H1 (cell line): ENCODE data around the gene FGF18. TPM values are rescaled to one million over a fixed set of nuclear protein-coding genes. Genes with fewer than 3 reads are reported as not detected.

Experiments
- CTCF ChIA-PET: fragments of 300-600 bp; sonication (Branson Sonifier 250); formaldehyde crosslinking; loops from one replicate; lab custom pipeline; 2021; ENCODE audit not compliant: partially characterized antibody; lab: Charles Lee
- POLR2A ChIA-PET: fragments of 300-600 bp; sonication (Branson Sonifier 250); formaldehyde crosslinking; loops from one replicate; lab custom pipeline; 2021; ENCODE audit warnings: inconsistent platforms; ENCODE audit not compliant: partially characterized antibody; lab: Charles Lee
- DNase-seq, 2 experiments: peaks; one replicate each; pipeline versions ENCODE4 v3.0.0 to v3.0.0-alpha.2; 2010 to 2022; ENCODE audit warnings: low spot score in 2 of 2, low read depth in 1 of 2, mixed read lengths in 1 of 2
- FAIRE-seq: peaks from 2 replicates; lab custom pipeline; 2011; peaks lifted over from hg19 to GRCh38; lab: Jason Lieb, UNC
- H2AFZ ChIP-seq: 2 replicates; pipeline ENCODE4 v1.8.1; 2012; ENCODE audit warnings: low read length, inconsistent platforms
- H2AK5ac ChIP-seq: 2 replicates; pipeline ENCODE4 v1.6.1; 2013; ENCODE audit warnings: low read depth, low read length
- H2BK120ac ChIP-seq: replicated peaks from 2 replicates; pipeline ENCODE3; 2013; ENCODE audit warnings: low read depth, low read length, inconsistent platforms
- H2BK12ac ChIP-seq: 2 replicates; pipeline ENCODE4 v1.6.1; 2013; ENCODE audit warnings: low read depth, low read length
- H2BK15ac ChIP-seq: 2 replicates; pipeline ENCODE4 v1.6.1; 2013; ENCODE audit warnings: low read length
- H2BK20ac ChIP-seq: 2 replicates; pipeline ENCODE4 v1.6.1; 2013; ENCODE audit warnings: low read length
- H2BK5ac ChIP-seq: 2 replicates; pipeline ENCODE4 v1.6.1; 2013; ENCODE audit warnings: low read depth, low read length
- H3K14ac ChIP-seq: 2 replicates; pipeline ENCODE4 v1.6.1; 2013; ENCODE audit warnings: inconsistent platforms; ENCODE audit not compliant: insufficient read length
- H3K18ac ChIP-seq: 2 replicates; pipeline ENCODE4 v1.6.1; 2013; ENCODE audit warnings: low read length; ENCODE audit errors: extremely low read depth
- H3K23ac ChIP-seq: 2 replicates; pipeline ENCODE4 v1.6.1; 2013; ENCODE audit warnings: inconsistent platforms; ENCODE audit not compliant: insufficient read length
- H3K23me2 ChIP-seq: 2 replicates; pipeline ENCODE4 v1.6.1; 2013; ENCODE audit warnings: low read depth, low read length
- H3K27ac ChIP-seq: 2 replicates; pipeline ENCODE4 v1.6.1; 2011; ENCODE audit warnings: low read depth, low read length, inconsistent platforms
- H3K27me3 ChIP-seq, 4 experiments: replicated peaks in 1 of 4; 1 replicate in 1 of 4; 2 replicates in 3 of 4; pipeline versions ENCODE4 v1.6.1 to v1.8.1; 2011 to 2013; ENCODE audit warnings: low read length in 3 of 4, mild to moderate bottlenecking in 3 of 4, inconsistent platforms in 2 of 4, mixed read lengths in 2 of 4, moderate library complexity in 1 of 4; ENCODE audit not compliant: control insufficient read depth in 3 of 4, insufficient read depth in 3 of 4; ENCODE audit errors: extremely low read depth in 1 of 4
- H3K36me3 ChIP-seq, 4 experiments: 2 replicates each; pipeline versions ENCODE4 v1.6.1 to v1.8.1; 2011 to 2013; ENCODE audit warnings: mild to moderate bottlenecking in 4 of 4, low read length in 3 of 4, moderate library complexity in 2 of 4, control low read depth in 1 of 4, inconsistent platforms in 1 of 4; ENCODE audit not compliant: insufficient read depth in 4 of 4, control insufficient read depth in 2 of 4
- H3K4ac ChIP-seq: replicated peaks from 2 replicates; pipeline ENCODE3; 2013; ENCODE audit warnings: low read length, low read depth, mixed read lengths, inconsistent platforms; ENCODE audit not compliant: insufficient read length
- H3K4me1 ChIP-seq, 4 experiments: replicated peaks in 1 of 4; 1 replicate in 1 of 4; 2 replicates in 3 of 4; pipeline versions ENCODE4 v1.6.1 to v1.8.1; 2011 to 2013; ENCODE audit warnings: low read length in 3 of 4, inconsistent platforms in 2 of 4, mixed read lengths in 1 of 4; ENCODE audit not compliant: insufficient read depth in 4 of 4, control insufficient read depth in 3 of 4
- H3K4me2 ChIP-seq, 2 experiments: 2 replicates each; pipeline versions ENCODE4 v1.6.1 to v1.8.1; 2011 to 2013; ENCODE audit warnings: low read depth in 2 of 2, low read length in 2 of 2, control low read depth in 1 of 2, inconsistent platforms in 1 of 2, mild to moderate bottlenecking in 1 of 2; ENCODE audit not compliant: insufficient read depth in 1 of 2
- H3K4me3 ChIP-seq, 4 experiments: fragments of 200-600, 300-600 bp in 1 of 4; sonication (generic), shearing (Covaris generic), sonication (Bioruptor Twin) in 1 of 4; 2 replicates each; pipeline versions ENCODE4 v1.5.1 to v1.8.1; 2011 to 2016; ENCODE audit warnings: low read length in 4 of 4, low read depth in 3 of 4, control low read depth in 2 of 4, inconsistent platforms in 2 of 4, mild to moderate bottlenecking in 2 of 4, mixed read lengths in 1 of 4, moderate library complexity in 1 of 4; ENCODE audit not compliant: insufficient read depth in 2 of 4; ENCODE audit errors: extremely low read depth in 1 of 4
- H3K56ac ChIP-seq: replicated peaks from 2 replicates; pipeline ENCODE3; 2013; ENCODE audit warnings: low read depth, mild to moderate bottlenecking, mixed read lengths, low read length, inconsistent platforms; ENCODE audit not compliant: insufficient read length
- H3K79me1 ChIP-seq: 2 replicates; pipeline ENCODE4 v1.6.1; 2013; ENCODE audit warnings: low read depth, low read length, control low read depth
- H3K79me2 ChIP-seq, 2 experiments: 2 replicates each; pipeline versions ENCODE4 v1.6.1 to v1.8.1; 2012 to 2013; ENCODE audit warnings: low read length in 2 of 2, mild to moderate bottlenecking in 2 of 2, inconsistent platforms in 1 of 2; ENCODE audit not compliant: insufficient read depth in 2 of 2, control insufficient read depth in 1 of 2
- H3K9ac ChIP-seq, 4 experiments: replicated peaks in 1 of 4; 1 replicate in 1 of 4; 2 replicates in 3 of 4; pipeline versions ENCODE4 v1.6.1 to v1.8.1; 2011 to 2013; ENCODE audit warnings: low read depth in 3 of 4, low read length in 3 of 4, control low read depth in 2 of 4, mild to moderate bottlenecking in 2 of 4, moderate library complexity in 2 of 4, inconsistent platforms in 1 of 4; ENCODE audit errors: extremely low read depth in 1 of 4
- H3K9me3 ChIP-seq, 2 experiments: 2 replicates each; pipeline versions ENCODE4 v1.6.1 to v1.8.1; 2012 to 2013; ENCODE audit warnings: mild to moderate bottlenecking in 2 of 2, moderate library complexity in 2 of 2, control low read depth in 1 of 2, inconsistent platforms in 1 of 2, low read depth in 1 of 2, low read length in 1 of 2, mixed read lengths in 1 of 2; ENCODE audit not compliant: insufficient read depth in 2 of 2
- H4K20me1 ChIP-seq, 2 experiments: replicated peaks in 1 of 2; 2 replicates each; pipeline versions ENCODE3 to v1.8.1; 2011 to 2013; ENCODE audit warnings: inconsistent platforms in 2 of 2, low read length in 2 of 2, mild to moderate bottlenecking in 1 of 2; ENCODE audit not compliant: insufficient read depth in 2 of 2, control insufficient read depth in 1 of 2
- H4K5ac ChIP-seq: 2 replicates; pipeline ENCODE4 v1.6.1; 2013; ENCODE audit warnings: low read length, low read depth, mixed read lengths, inconsistent platforms; ENCODE audit not compliant: insufficient read length
- H4K8ac ChIP-seq: 2 replicates; pipeline ENCODE4 v1.8.0; 2013; ENCODE audit warnings: mild to moderate bottlenecking, moderate library complexity, low read length, inconsistent platforms; ENCODE audit not compliant: insufficient read depth; ENCODE audit errors: extremely low read depth
- H4K91ac ChIP-seq: replicated peaks from 2 replicates; pipeline ENCODE3; 2013; ENCODE audit warnings: low read length, mixed read lengths, inconsistent platforms; ENCODE audit not compliant: insufficient read length
- ASH2L ChIP-seq: fragments of 200-600, 300-600 bp; sonication (generic); IDR thresholded peaks from one replicate; pipeline ENCODE4 v1.7.1; 2017; ENCODE audit warnings: low read length
- GABPA ChIP-seq: IDR thresholded peaks from 2 replicates; pipeline ENCODE4 v1.6.1; 2011; ENCODE audit warnings: mild to moderate bottlenecking, low read length, moderate library complexity, borderline replicate concordance; ENCODE audit not compliant: insufficient read depth
- JUND ChIP-seq: IDR thresholded peaks from 2 replicates; pipeline ENCODE4 v1.6.1; 2011; ENCODE audit warnings: mild to moderate bottlenecking, improper control_type of control experiment, low read length
- KDM5A ChIP-seq: fragments of 200-600 bp; IDR thresholded peaks from 2 replicates; pipeline ENCODE4 v1.7.1; 2012; ENCODE audit warnings: mild to moderate bottlenecking, low read length, inconsistent platforms, mixed read lengths
- RNF2 ChIP-seq: fragments of 200-900, 300-1000 bp; sonication (generic); IDR thresholded peaks from 2 replicates; pipeline ENCODE4 v1.7.1; 2016; ENCODE audit warnings: borderline replicate concordance, low read depth, mild to moderate bottlenecking, antibody characterized with exemption, low read length; ENCODE audit not compliant: poor library complexity, severe bottlenecking; ENCODE audit errors: missing control alignments
- SAP30 ChIP-seq: fragments of 300-600 bp; sonication (generic); IDR thresholded peaks from 2 replicates; pipeline ENCODE4 v1.7.1; 2012; ENCODE audit warnings: low read length, moderate library complexity, mild to moderate bottlenecking, inconsistent platforms; ENCODE audit not compliant: insufficient read depth, insufficient replicate concordance
- SIN3A ChIP-seq, 2 experiments: IDR thresholded peaks in 1 of 2; conservative IDR thresholded peaks in 1 of 2; 2 replicates each; pipeline ENCODE4 v1.6.1; 2011 to 2012; ENCODE audit warnings: low read length in 2 of 2, improper control_type of control experiment in 1 of 2, low read depth in 1 of 2, mild to moderate bottlenecking in 1 of 2
- SIX5 ChIP-seq: IDR thresholded peaks from 2 replicates; pipeline ENCODE4 v1.6.1; 2011; ENCODE audit warnings: mild to moderate bottlenecking, low read depth, low read length
- TAF1 ChIP-seq: IDR thresholded peaks from 2 replicates; pipeline ENCODE4 v1.6.1; 2011; ENCODE audit warnings: mild to moderate bottlenecking, low read depth, low read length
- TAF7 ChIP-seq: optimal IDR thresholded peaks from 2 replicates; pipeline ENCODE3; 2011; ENCODE audit warnings: low read depth, mild to moderate bottlenecking, inconsistent platforms, low read length, moderate library complexity, borderline replicate concordance
- TCF12 ChIP-seq: IDR thresholded peaks from 2 replicates; pipeline ENCODE4 v1.6.1; 2011; ENCODE audit warnings: low read depth, mild to moderate bottlenecking, low read length
- WGBS, 2 experiments: shearing (Covaris generic) in 1 of 2; methylation state at CpG; one replicate each; pipeline versions ENCODE4 v1.1.6 to v1.1.7; 2013 to 2015; ENCODE audit warnings: low lambda C conversion rate in 2 of 2, mixed read lengths in 2 of 2, inconsistent platforms in 1 of 2, low coverage in 1 of 2, missing lambda C conversion rate in 1 of 2; ENCODE audit not compliant: insufficient replicate concordance in 2 of 2, insufficient coverage in 1 of 2, insufficient read length in 1 of 2; ENCODE audit errors: extremely low coverage in 1 of 2, missing lambda C conversion rate in 1 of 2; 5-methylcytosine and 5-hydroxymethylcytosine counted together
- polyA plus RNA-seq, 7 experiments: library from polyadenylated mRNA; depleted of rRNA in 3 of 7; stranded (reverse) in 5 of 7; unstranded in 2 of 7; fragments of >200 nt in 5 of 7; fragments of 200-250 nt in 2 of 7; gene quantifications; 1 replicate in 5 of 7; 2 replicates in 1 of 7; 4 replicates in 1 of 7; pipeline versions ENCODE4 v1.2.1 to v1.2.3, GENCODE V29; 2011 to 2013; ENCODE audit warnings: missing spikeins in 2 of 7, mixed read lengths in 2 of 7
- total RNA-seq: library from RNA; stranded (reverse); fragmentation: NEBNext Ultra II Directional; extraction: Animal tissue kit (Norgen Biotek cat#: 25700); gene quantifications from 2 replicates; pipeline ENCODE4 v1.2.1, GENCODE V29; 2021

The FGF18 gene
- total and polyA plus RNA-seq, 2 of the 8 experiments (the other 6 are each of a cell fraction or from before 2014, with no cell fraction given): 0.54 to 1.3 TPM

DNA sequence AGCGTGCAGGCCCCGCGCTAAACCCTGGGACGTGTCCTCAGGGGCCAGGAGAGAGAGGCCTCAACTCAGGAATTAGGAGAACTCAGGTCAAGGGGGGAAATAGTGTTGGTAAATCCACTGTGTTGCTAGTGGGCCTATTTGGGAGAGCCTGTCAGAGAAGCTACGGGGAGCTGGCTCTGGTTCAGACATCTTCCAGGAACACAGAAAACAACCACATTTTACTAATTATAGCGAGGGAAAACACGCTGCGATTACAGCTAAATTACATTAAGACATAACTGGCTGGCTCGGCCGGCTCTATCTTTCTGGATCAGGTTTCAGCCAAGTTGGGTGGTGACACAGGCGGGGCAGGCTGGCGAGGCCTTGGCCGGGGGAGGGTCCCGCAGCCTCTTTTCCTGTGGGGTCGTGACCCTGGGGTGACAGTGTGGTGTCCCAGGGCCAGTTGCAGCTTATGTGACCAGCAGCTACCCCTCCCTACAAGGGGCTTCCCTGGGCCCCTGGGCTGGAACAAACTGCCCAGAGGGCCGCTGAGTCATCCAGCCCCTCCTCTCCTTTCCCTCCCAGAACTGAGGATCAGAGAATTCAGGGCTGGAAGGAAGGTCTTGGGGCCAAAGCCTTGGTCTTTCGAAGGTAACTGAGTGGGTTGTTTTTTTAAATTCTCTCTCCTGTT lies 75.1 kb downstream of the FGF18 start:
- peak overlapping the region; percentile 84; the same call in 1 of the 2 replicates for H3K18ac ChIP-seq
- H3K4ac ChIP-seq: peak overlapping the region; percentile 83
- no peaks in the 10 kb centered on the region for H3K9me3 ChIP-seq
- peak overlapping the region; percentile 23 to 44 for H3K4me2 ChIP-seq
- WGBS, 2 experiments: 30% methylated on average over 17 of the region's 17 CpGs; no CpG with 5 or more reads in 1 of the 2 experiments
- POLR2A ChIA-PET: interaction anchor here (0.7 to 0.8 kb wide), 3 partner anchors 23 to 98 kb away, joined by 3 to 4 read pairs (median 3); no protein-coding TSS in a partner anchor
- H2BK5ac ChIP-seq: peak overlapping the region; percentile 89
- DNase-seq (peak; percentile 27 to 74), FAIRE-seq (no peak)
- H3K23me2 ChIP-seq: no peaks in the 10 kb centered on the region
- H3K9ac ChIP-seq: peak overlapping the region in 2 of 4 experiments; percentile 18 to 20; a peak in 2 of 7 replicates
- no peak overlapping the region for H3K23ac ChIP-seq
- CTCF ChIA-PET: interaction anchor here (0.6 to 2.7 kb wide), 6 partner anchors 10 to 192 kb away, joined by 3 to 11 read pairs (median 4); no protein-coding TSS in a partner anchor
- no peak overlapping the region for H2BK120ac ChIP-seq
- no peaks in the 10 kb centered on the region for H3K36me3 ChIP-seq
- peak overlapping the region; percentile 46; the same call in 1 of the 2 replicates for H3K27ac ChIP-seq
- H4K91ac ChIP-seq: peak overlapping the region; percentile 95
- peak overlapping the region; percentile 96 for H2BK15ac ChIP-seq
- H3K27me3 ChIP-seq: no peaks in the 10 kb centered on the region; a peak in 1 of 7 replicates
- H3K4me1 ChIP-seq: peaks cover 6 to 17% (median 13%) of the 10 kb centered on the region in 4 experiments
- no peaks in the 10 kb centered on the region for H3K79me1 ChIP-seq
- no peaks in the 10 kb centered on the region for H3K79me2 ChIP-seq
- H4K5ac ChIP-seq: peak overlapping the region; percentile 67
- no peak overlapping the region for H3K14ac ChIP-seq
- H2BK20ac ChIP-seq: peak overlapping the region; percentile 80; the same call in 1 of the 2 replicates
- peaks cover 0 to 2% of the 10 kb centered on the region in 2 experiments for H4K20me1 ChIP-seq
- H4K8ac ChIP-seq: peak overlapping the region; percentile 71
- H3K4me3 ChIP-seq: peak overlapping the region in 2 of 4 experiments; percentile 5 to 21; a peak in 1 of 8 replicates
- H2AK5ac ChIP-seq: peak overlapping the region; percentile 98; the same call in 1 of the 2 replicates
- no peak overlapping the region for H3K56ac ChIP-seq
- H2BK12ac ChIP-seq: peak overlapping the region; percentile 99
- H2AFZ ChIP-seq: peak overlapping the region; percentile 79
- TF ChIP-seq JUND (peak; percentile 87), TCF12 (no peak), SIN3A (conservative IDR thresholded peaks at IDR 0.05 in 1 of 2, IDR thresholded peaks at IDR 0.05 in 1 of 2; ENCODE audit: low read depth in 1 of 2, low read length in 2 of 2) (no peak), SIX5 (no peak), KDM5A (no peak), GABPA (no peak), TAF7 (peak; percentile 84), TAF1 (peak; percentile 94), RNF2 (no peak), ASH2L (peak; percentile 55), SAP30 (no peak)
